ENCODE results near the gene CHRNE. TPM values are rescaled to one million over a fixed set of nuclear protein-coding genes. Genes with fewer than 3 reads are reported as not detected.

Gene CHRNE
- total and polyA plus RNA-seq, 2 of the 13 experiments (the other 11 are each of a cell fraction or from before 2014, with no cell fraction given), result 0.53 to 0.59 TPM

- no peak for TF ChIP-seq ZNF615 (CRISPR knock-in tag; IDR thresholded peaks at IDR 0.05; ENCODE audit: borderline replicate concordance)
- no peak for TF ChIP-seq ZNF296 (CRISPR knock-in tag; conservative IDR thresholded peaks at IDR 0.05)
- 0 out of 2 replicates have a peak, but pooled peaks have one; percentile 41 for TF ChIP-seq ZNF605 (CRISPR knock-in tag; IDR thresholded peaks at IDR 0.05)
- no peak for TF ChIP-seq ZNF772 (CRISPR knock-in tag; IDR thresholded peaks at IDR 0.05)
- no peak for TF ChIP-seq ZNF20 (CRISPR knock-in tag; IDR thresholded peaks at IDR 0.05)
- TF ChIP-seq, protein P1, sequence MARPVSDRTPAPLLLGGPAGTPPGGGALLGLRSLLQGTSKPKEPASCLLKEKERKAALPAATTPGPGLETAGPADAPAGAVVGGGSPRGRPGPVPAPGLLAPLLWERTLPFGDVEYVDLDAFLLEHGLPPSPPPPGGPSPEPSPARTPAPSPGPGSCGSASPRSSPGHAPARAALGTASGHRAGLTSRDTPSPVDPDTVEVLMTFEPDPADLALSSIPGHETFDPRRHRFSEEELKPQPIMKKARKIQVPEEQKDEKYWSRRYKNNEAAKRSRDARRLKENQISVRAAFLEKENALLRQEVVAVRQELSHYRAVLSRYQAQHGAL (CRISPR knock-in tag; IDR thresholded peaks at IDR 0.05; ENCODE audit: not compliant biosample characterization), result no peak
- TF ChIP-seq PAXIP1 (CRISPR knock-in tag; conservative IDR thresholded peaks at IDR 0.05), result no peak
- TF ChIP-seq RERE (CRISPR knock-in tag; IDR thresholded peaks at IDR 0.05; ENCODE audit: low read depth), result no peak
- TF ChIP-seq RARA (CRISPR knock-in tag; IDR thresholded peaks at IDR 0.05), result no peak
- no peak for TF ChIP-seq ZSCAN12 (CRISPR knock-in tag; IDR thresholded peaks at IDR 0.05)
- TF ChIP-seq ZNF878 (CRISPR knock-in tag; IDR thresholded peaks at IDR 0.05), result no peak
- TF ChIP-seq STAG1 (CRISPR knock-in tag; IDR thresholded peaks at IDR 0.05), result peak; percentile 71
- no peak for TF ChIP-seq NR3C1 (CRISPR knock-in tag; IDR thresholded peaks at IDR 0.05)
- no peak for TF ChIP-seq ADNP (CRISPR knock-in tag; IDR thresholded peaks at IDR 0.05)
- TF ChIP-seq SMARCC2 (IDR thresholded peaks at IDR 0.05), result no peak
- TF ChIP-seq CENPBD1 (CRISPR knock-in tag; IDR thresholded peaks at IDR 0.05; ENCODE audit: borderline replicate concordance, low read depth), result no peak
These were observed 31.5 kb upstream of the CHRNE start (continued) for GRCh38 chr17:4934173-4934979.
